GM12878 (cell line): Measurements from ENCODE around the gene ZBTB38. TPM values are rescaled to one million over a fixed set of nuclear protein-coding genes. Genes with fewer than 3 reads are reported as not detected.
A peak's percentile ranks its signal among the peaks of the same experiment; 100 is the strongest.

ENCODE experiments used
- ATF2 ChIP-seq: IDR thresholded peaks from 2 replicates; pipeline ENCODE4 v1.6.1; 2012; ENCODE audit warnings: low read length, inconsistent platforms
- BRCA1 ChIP-seq: IDR thresholded peaks from 2 replicates; pipeline ENCODE4 v1.6.1; 2011; ENCODE audit warnings: low read depth, low read length, improper control_type of control experiment
- CTCF ChIP-seq, 3 experiments: IDR thresholded peaks in 2 of 3; conservative IDR thresholded peaks in 1 of 3; 2 replicates each; pipeline ENCODE4 v1.5.1; 2011; ENCODE audit warnings: low read depth in 3 of 3, low read length in 3 of 3, mild to moderate bottlenecking in 3 of 3, control low read depth in 2 of 3, moderate library complexity in 2 of 3, inconsistent platforms in 1 of 3, mixed read lengths in 1 of 3; ENCODE audit not compliant: control insufficient read depth in 2 of 3, insufficient read depth in 1 of 3; ENCODE audit errors: extremely low read depth in 1 of 3
- DPF2 ChIP-seq: fragments of 450-650 bp; IDR thresholded peaks from 2 replicates; pipeline ENCODE4 v1.6.1; 2017; ENCODE audit warnings: mild to moderate bottlenecking
- IKZF2 ChIP-seq, 2 experiments: fragments of 450-650 bp; IDR thresholded peaks; 2 replicates each; pipeline ENCODE4 v1.6.1; 2017; ENCODE audit warnings: mild to moderate bottlenecking in 2 of 2, moderate library complexity in 2 of 2
- MEF2A ChIP-seq: IDR thresholded peaks from 2 replicates; pipeline ENCODE4 v1.6.1; 2011; ENCODE audit warnings: low read depth, mild to moderate bottlenecking, low read length, moderate library complexity; ENCODE audit not compliant: insufficient read depth
- NBN ChIP-seq: fragments of 450-650 bp; IDR thresholded peaks from 2 replicates; pipeline ENCODE4 v1.6.1; 2016
- NFYA ChIP-seq: IDR thresholded peaks from 2 replicates; pipeline ENCODE4 v1.6.1; 2011; ENCODE audit warnings: low read depth, mild to moderate bottlenecking, low read length, improper control_type of control experiment, borderline replicate concordance
- NFYB ChIP-seq: IDR thresholded peaks from 2 replicates; pipeline ENCODE4 v1.6.1; 2011; ENCODE audit warnings: low read depth, mild to moderate bottlenecking, low read length, improper control_type of control experiment, moderate library complexity; ENCODE audit not compliant: insufficient read depth
- PML ChIP-seq: IDR thresholded peaks from 2 replicates; pipeline ENCODE4 v1.6.1; 2012; ENCODE audit warnings: low read length, inconsistent platforms
- RB1 ChIP-seq: fragments of 450-650 bp; formaldehyde crosslinking; IDR thresholded peaks from 2 replicates; pipeline ENCODE4 v1.6.1; 2017; ENCODE audit warnings: mild to moderate bottlenecking, borderline replicate concordance
- SMARCA5 ChIP-seq: fragments of 450-650 bp; IDR thresholded peaks from 2 replicates; pipeline ENCODE4 v1.6.1; 2017; ENCODE audit warnings: mild to moderate bottlenecking
- SMC3 ChIP-seq: IDR thresholded peaks from 2 replicates; pipeline ENCODE4 v1.6.1; 2011; ENCODE audit warnings: low read length, improper control_type of control experiment, borderline replicate concordance
- SRF ChIP-seq, 2 experiments: IDR thresholded peaks; 2 replicates each; pipeline ENCODE4 v1.6.1; 2011; ENCODE audit warnings: low read depth in 2 of 2, low read length in 2 of 2, mild to moderate bottlenecking in 1 of 2, moderate library complexity in 1 of 2
- STAT3 ChIP-seq: IDR thresholded peaks from 2 replicates; pipeline ENCODE4 v1.6.1; 2011; ENCODE audit warnings: low read depth, low read length, improper control_type of control experiment
- YY1 ChIP-seq: IDR thresholded peaks from 2 replicates; pipeline ENCODE4 v1.6.1; 2011; ENCODE audit warnings: low read depth, mild to moderate bottlenecking, low read length
- ZNF24 ChIP-seq: fragments of 450-650 bp; IDR thresholded peaks from 2 replicates; pipeline ENCODE4 v1.6.1; 2017; ENCODE audit warnings: antibody characterized with exemption, mild to moderate bottlenecking
- ZNF592 ChIP-seq: fragments of 450-650 bp; IDR thresholded peaks from 2 replicates; pipeline ENCODE4 v1.6.1; 2017; ENCODE audit warnings: mild to moderate bottlenecking, moderate library complexity
- polyA plus RNA-seq, 11 experiments: library from polyadenylated mRNA; depleted of rRNA in 4 of 11; unstranded in 6 of 11; stranded (reverse) in 5 of 11; fragments of >200 nt; fragmentation: Nextera tagmentation in 4 of 11; fragmentation: Illumina TruSeq in 1 of 11; extraction: Ambion mirVana in 4 of 11; extraction: Trizol in 1 of 11; gene quantifications; 1 replicate in 1 of 11; 2 replicates in 10 of 11; pipeline versions ENCODE4 v1.2.1 to v1.2.3, GENCODE V29; 2011 to 2016; ENCODE audit warnings: inconsistent platforms in 2 of 11, missing spikeins in 2 of 11, low read depth in 1 of 11
- total RNA-seq, 4 experiments: library from RNA; depleted of rRNA in 3 of 4; stranded (reverse); fragments of >200 nt in 3 of 4; fragmentation: Illumina TruSeq in 1 of 4; extraction: Trizol in 1 of 4; gene quantifications; 2 replicates each; pipeline versions ENCODE4 v1.2.1 to v1.2.3, GENCODE V29; 2013 to 2021

ZBTB38 gene
- total and polyA plus RNA-seq, 10 of the 15 experiments (the other 5 are each of a cell fraction or from before 2014, with no cell fraction given) = 34.2 to 115 (median 88.6) TPM

GRCh38 chr3:141360888-141361598 lies 7.3 kb upstream of the ZBTB38 start (continued):
- TF ChIP-seq ZNF592 (0 out of 2 replicates have a peak, but pooled peaks have one; percentile 41), ATF2 (no peak), MEF2A (peak; percentile 25; the same call in 1 of the 2 replicates), YY1 (peak; percentile 61), SMC3 (peak; percentile 95), STAT3 (0 out of 2 replicates have a peak, but pooled peaks have one; percentile 25), DPF2 (0 out of 2 replicates have a peak, but pooled peaks have one; percentile 23), BRCA1 (no peak), PML (peak; percentile 41; the same call in 1 of the 2 replicates), SRF (IDR thresholded peaks at IDR 0.05; ENCODE audit: low read depth in 2 of 2, low read length in 2 of 2) (no peak), CTCF (IDR thresholded peaks at IDR 0.05 in 2 of 3, conservative IDR thresholded peaks at IDR 0.05 in 1 of 3; ENCODE audit: control insufficient read depth in 2 of 3, extremely low read depth in 1 of 3, insufficient read depth in 1 of 3, low read depth in 3 of 3, low read length in 3 of 3) (peak; percentile 79 to 90 (median 82)), NBN (peak; percentile 40; the same call in 1 of the 2 replicates), NFYA (no peak), IKZF2 (IDR thresholded peaks at IDR 0.05) (peak in 1 of 2 experiments; percentile 44; a peak in 2 of 4 replicates), ZNF24 (no peak), NFYB (no peak), RB1 (no peak), SMARCA5 (peak; percentile 97)
